Lower lobe of right lung (tissue), 2 donors: ENCODE measurements around the gene WASF2. TPM values are rescaled to one million over a fixed set of nuclear protein-coding genes. Genes with fewer than 3 reads are reported as not detected.

Experiments
- ATAC-seq, 2 donors: fragments of 200-7000 bp; cut with Tn5 transposase; one replicate each; pipeline ENCODE4 v1.9.1; 2020 to 2022; ENCODE audit warnings: mild to moderate bottlenecking in 2 of 2, moderate library complexity in 2 of 2
- DNase-seq: peaks from one replicate; pipeline ENCODE4 v3.0.0-alpha.2; 2020
- H3K27ac ChIP-seq: fragments of 200-600 bp; one replicate; pipeline ENCODE4 v1.8.0; 2022
- H3K27me3 ChIP-seq: fragments of 200-600 bp; one replicate; pipeline ENCODE4 v1.8.0; 2022; ENCODE audit warnings: low read depth
- H3K36me3 ChIP-seq: fragments of 200-600 bp; one replicate; pipeline ENCODE4 v1.8.0; 2022; ENCODE audit warnings: mild to moderate bottlenecking
- H3K4me1 ChIP-seq: fragments of 200-600 bp; one replicate; pipeline ENCODE4 v1.8.0; 2022
- H3K4me3 ChIP-seq: fragments of 200-600 bp; one replicate; pipeline ENCODE4 v1.8.0; 2022; ENCODE audit warnings: mild to moderate bottlenecking
- H3K9me3 ChIP-seq: fragments of 200-600 bp; one replicate; pipeline ENCODE4 v1.8.0; 2022
- CTCF ChIP-seq: fragments of 200-600 bp; IDR thresholded peaks from one replicate; pipeline ENCODE4 v1.8.0; 2022; ENCODE audit warnings: antibody characterized with exemption, mild to moderate bottlenecking
- intact Hi-C: fragments of 100-400 bp; cut with DNase I; formaldehyde crosslinking; loops from one replicate; pipeline ENCODE4 v1.11.0; 2022
- total RNA-seq: library from RNA; stranded (reverse); fragmentation: NEBNext Ultra II Directional; extraction: Animal tissue kit (Norgen Biotek cat#: 25700); gene quantifications from one replicate; pipeline ENCODE4 v1.2.1, GENCODE V29; 2021
- donor health status: DM: no; HTN: yes; CAD: no; lungs with severe emphysema.

WASF2 gene
- total RNA-seq, 1 donor from 2014 or later, result 159 TPM

- Histone ChIP-seq H3K27ac (peak overlapping the region; percentile 86), H3K36me3 (peaks cover 40% of the 10 kb centered on the region), H3K4me3 (no peak overlapping the region), H3K9me3 (no peaks in the 10 kb centered on the region), H3K27me3 (no peaks in the 10 kb centered on the region), H3K4me1 (peaks cover 91% of the 10 kb centered on the region)
- DNase-seq (no peak), ATAC-seq (no peak)
- intact Hi-C loops, result no loop called here
- TF ChIP-seq CTCF, result no peak
These were observed 62.1 kb downstream of the WASF2 start for GRCh38 chr1:27427816-27428315.

GRCh38 chr1:27427329-27427728 is 62.6 kb downstream of the WASF2 start:
- peaks cover 87% of the 10 kb centered on the region for H3K4me1 ChIP-seq
- intact Hi-C loops, result no loop called here
- peak in 1 of 2 donors; percentile 48 for ATAC-seq

GRCh38 chr1:27423709-27424108 is 66.3 kb downstream of the WASF2 start:
- ATAC-seq, result no peak
- no peak overlapping the region for H3K4me3 ChIP-seq
- H3K36me3 ChIP-seq, result peaks cover 44% of the 10 kb centered on the region
- H3K9me3 ChIP-seq, result no peaks in the 10 kb centered on the region
- H3K27me3 ChIP-seq, result no peaks in the 10 kb centered on the region
- TF ChIP-seq CTCF, result no peak
- no peak for DNase-seq
- H3K27ac ChIP-seq, result no peak overlapping the region
- intact Hi-C loops, result no loop called here
- peaks cover 87% of the 10 kb centered on the region for H3K4me1 ChIP-seq

More at GRCh38 chr1:27427329-27427728, 62.6 kb downstream of the WASF2 start:
- no peak for DNase-seq
- TF ChIP-seq CTCF, result no peak
- Histone ChIP-seq H3K27ac (no peak overlapping the region), H3K9me3 (no peaks in the 10 kb centered on the region), H3K4me3 (no peak overlapping the region), H3K36me3 (peaks cover 40% of the 10 kb centered on the region), H3K27me3 (no peaks in the 10 kb centered on the region)

- Histone ChIP-seq H3K36me3 (peaks cover 56% of the 10 kb centered on the region), H3K4me1 (peaks cover 64% of the 10 kb centered on the region), H3K4me3 (no peak overlapping the region), H3K27me3 (no peaks in the 10 kb centered on the region), H3K9me3 (no peaks in the 10 kb centered on the region), H3K27ac (peak overlapping the region; percentile 50)
- ATAC-seq, result peak; percentile 88 to 93
- TF ChIP-seq CTCF, result no peak
- intact Hi-C loops, result no loop called here
- DNase-seq, result peak; percentile 62
These were observed 71.4 kb downstream of the WASF2 start for GRCh38 chr1:27418326-27419185.

- H3K4me1 ChIP-seq, result peaks cover 65% of the 10 kb centered on the region
- DNase-seq, result no peak
These were observed 72.3 kb downstream of the WASF2 start for GRCh38 chr1:27417713-27418112.

More at GRCh38 chr1:27417713-27418112, 72.3 kb downstream of the WASF2 start:
- Histone ChIP-seq H3K27ac (peak overlapping the region; percentile 50), H3K4me3 (no peak overlapping the region), H3K36me3 (peaks cover 64% of the 10 kb centered on the region), H3K27me3 (no peaks in the 10 kb centered on the region), H3K9me3 (no peaks in the 10 kb centered on the region)
- intact Hi-C loops, result no loop called here
- ATAC-seq, result no peak
- TF ChIP-seq CTCF, result no peak
